DND-41 (cell line): ENCODE results near the gene C3orf20.

ENCODE experiments used
- CTCF ChIP-seq: IDR thresholded peaks from 2 replicates; pipeline ENCODE4 v1.5.1; 2012; ENCODE audit warnings: borderline replicate concordance, low read length, moderate library complexity, mild to moderate bottlenecking; ENCODE audit not compliant: poor library complexity, severe bottlenecking; ENCODE audit errors: extremely low read depth
- EZH2 ChIP-seq: IDR thresholded peaks from 3 replicates; pipeline ENCODE4 v1.6.1; 2012; ENCODE audit warnings: borderline replicate concordance, low read depth, mild to moderate bottlenecking, moderate library complexity, low read length, inconsistent platforms; ENCODE audit not compliant: severe bottlenecking

GRCh38 chr3:14725013-14725412, 50.1 kb downstream of the C3orf20 start:
- no peak for TF ChIP-seq CTCF
- TF ChIP-seq EZH2: no peak
